HG03103 (cell line): Measurements from ENCODE around the gene CCDC194.
A peak's percentile ranks its signal among the peaks of the same experiment; 100 is the strongest.

ENCODE experiments used
- ATAC-seq: cut with Tn5 transposase; IDR thresholded peaks from one replicate; pipeline ENCODE4 v1.9.1; 2021; ENCODE audit warnings: low read depth; ENCODE audit not compliant: unreplicated experiment

The CCDC194 gene

DNA sequence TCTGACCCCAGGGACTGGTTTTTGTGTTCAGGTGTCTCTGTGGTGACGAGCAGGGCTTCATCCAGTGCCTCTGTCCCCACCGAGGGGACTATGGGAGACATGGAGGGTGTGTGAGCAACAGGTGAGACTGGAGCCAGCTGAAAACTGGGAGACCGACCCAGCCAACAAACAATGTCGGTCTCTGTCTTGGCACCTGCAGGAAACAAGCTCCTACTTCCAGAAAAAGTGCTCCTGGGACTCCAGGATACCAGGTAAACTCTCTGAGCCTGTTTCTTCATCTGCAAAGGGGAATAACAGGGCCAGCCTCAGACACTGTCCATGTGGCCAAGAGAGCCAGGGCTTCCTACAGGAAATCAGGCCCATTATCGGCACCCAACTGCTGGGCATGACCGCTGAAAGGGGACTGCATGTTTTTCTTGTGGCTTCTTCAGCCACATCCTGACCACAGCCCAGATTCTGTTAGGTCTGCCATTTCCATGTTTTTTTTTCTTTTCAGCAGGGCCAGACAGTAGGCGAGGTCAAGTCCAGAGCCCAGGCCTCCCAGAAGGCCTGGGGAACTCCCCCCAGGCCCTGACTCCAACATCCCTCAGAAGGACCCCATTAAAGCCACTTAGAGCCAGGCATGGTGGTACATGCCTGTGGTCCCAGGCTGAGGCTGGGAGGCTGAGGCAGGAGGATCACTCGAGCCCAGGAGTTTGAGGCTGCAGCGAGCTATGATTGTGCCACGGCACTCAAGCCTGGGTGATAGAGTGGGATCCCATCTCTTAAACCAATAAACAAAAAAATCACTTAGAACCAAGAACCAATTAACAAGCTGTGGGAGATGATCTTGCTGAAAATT lies 12.3 kb upstream of the CCDC194 start:
- no peak for ATAC-seq

DNA sequence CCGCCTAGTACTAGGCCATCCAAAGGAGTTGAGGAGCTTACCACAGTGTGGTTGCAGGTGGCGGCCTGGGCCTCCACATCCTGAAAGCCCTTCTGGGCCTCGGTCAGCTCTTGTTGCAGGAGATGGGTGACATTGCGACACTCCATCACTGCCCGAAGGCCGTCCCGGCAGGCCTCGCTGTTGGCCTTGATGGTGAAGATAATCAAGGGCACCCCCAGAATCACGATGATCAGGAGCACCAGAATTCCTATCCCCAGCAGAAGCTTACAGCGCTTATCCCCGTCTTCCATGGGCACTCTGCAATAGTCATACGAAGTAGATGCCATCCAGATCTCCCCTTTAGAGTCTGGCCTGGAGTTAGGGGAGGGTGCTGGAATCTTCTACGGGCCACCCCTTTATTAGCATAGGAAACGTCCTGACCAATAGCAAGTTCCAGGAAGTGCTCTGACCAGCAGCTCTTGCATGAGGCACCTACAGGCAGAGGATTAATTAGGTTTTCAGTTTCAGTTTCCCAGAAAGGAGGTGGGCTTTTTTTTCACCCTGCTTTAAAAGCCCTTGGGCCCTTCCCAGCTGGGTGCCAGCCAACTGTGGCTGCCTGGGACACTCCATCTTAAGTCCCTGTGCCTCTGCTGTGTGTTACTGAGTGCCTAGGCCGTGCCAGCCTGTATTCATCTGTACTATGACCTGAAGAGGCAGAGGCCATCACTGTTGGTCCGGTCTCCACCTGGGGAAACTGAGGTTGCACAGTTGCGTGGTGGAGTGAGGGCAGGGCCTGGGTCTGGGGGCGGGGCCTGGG lies 11.5 kb upstream of the CCDC194 start, which contains the start of gene BST2:
BST2 (minus strand) TSS at position 381 of the 796 bp plus-strand sequence; CDS start at position 326, 55 bp downstream.
- ATAC-seq = peak; percentile 66

DNA sequence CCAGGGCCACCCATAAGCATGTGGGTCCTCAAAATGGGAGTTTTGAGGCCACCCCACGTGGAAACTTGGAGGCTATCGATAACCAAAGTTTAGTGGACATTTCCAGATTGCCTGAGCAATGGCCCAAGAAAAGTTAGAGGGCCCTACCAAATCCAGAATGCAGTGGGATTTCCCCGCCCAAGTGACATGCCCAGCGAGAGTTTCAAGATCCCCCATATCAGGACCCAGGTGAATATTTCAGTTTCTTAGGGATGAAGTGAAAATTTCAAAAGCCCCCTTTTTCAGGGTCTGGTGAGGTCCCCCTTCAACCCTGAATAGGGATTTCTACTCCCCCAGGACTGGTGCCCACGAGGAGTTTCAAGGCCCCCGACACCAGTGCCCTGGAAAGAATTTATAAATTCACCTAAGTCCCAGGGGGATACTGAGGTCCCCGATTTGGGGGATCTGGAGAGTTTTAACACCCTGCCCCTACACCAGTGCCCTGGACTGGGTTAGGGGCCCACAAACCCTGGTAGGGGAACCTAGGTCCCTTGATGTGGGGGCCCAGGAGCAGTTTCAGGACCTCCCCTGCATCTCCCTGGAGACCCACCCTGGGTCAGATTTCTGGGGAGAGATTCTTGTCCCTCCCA lies 10.7 kb upstream of the CCDC194 start:
- ATAC-seq = peak; percentile 19

DNA sequence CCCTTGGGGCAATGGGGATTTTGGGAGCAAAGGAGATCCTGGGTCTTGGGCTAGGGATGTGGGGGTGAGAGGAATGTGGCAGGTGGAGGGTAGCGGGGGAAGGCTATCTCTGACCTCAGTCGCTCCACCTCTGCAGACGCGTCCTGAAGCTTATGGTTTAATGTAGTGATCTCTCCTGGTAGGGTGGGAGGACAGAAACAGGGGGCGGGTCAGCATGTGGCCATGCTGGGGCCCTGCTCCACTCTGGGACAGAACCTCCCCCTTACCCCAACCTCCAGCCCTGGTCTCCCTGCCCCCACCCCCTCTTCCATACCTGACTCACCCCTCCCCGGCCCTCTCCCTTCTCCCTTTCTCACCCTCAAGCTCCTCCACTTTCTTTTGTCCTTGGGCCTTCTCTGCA lies 10.0 kb upstream of the CCDC194 start:
- no peak for ATAC-seq

DNA sequence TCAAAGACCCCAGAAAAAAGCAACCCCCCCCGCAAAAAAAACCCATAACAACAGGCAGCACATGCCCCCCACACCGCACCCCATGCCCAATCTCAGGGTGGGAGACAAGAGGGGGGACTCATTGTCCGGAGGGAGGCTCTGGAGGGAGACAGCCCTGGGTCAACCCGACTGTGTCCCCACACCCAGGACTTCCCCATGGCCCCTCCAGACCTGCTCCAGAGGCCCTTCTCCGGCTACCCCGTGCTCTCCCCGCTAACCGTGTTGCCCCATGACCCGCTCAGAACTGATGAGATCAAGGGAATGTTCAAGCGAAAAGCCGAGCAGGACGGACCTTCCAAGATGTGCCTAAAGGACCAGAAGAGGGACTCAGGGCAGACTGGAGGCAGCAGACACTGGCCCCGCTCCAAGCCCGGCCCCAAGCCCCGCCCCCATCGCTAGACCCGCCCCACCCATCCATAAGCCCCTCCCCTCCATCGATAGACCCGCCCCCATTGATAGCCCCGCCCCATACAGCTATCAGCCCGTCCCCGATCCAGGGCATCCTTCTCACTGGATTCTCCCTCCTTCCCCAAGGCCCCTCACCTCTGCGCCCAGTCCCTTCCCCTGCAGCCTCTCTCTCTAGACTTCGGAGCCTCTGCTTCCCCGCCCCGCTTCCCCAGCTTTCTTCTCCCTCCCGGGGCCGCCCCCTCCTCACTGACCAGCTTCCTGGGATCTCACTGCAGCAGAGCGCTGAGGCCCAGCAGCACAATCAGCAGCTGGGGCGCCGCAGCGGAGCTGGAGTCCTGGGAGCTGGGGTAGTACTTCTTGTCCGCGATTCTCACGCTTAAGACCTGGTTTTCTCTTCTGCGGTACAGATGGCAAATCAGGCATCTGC lies 9.2 kb upstream of the CCDC194 start:
- no peak for ATAC-seq

DNA sequence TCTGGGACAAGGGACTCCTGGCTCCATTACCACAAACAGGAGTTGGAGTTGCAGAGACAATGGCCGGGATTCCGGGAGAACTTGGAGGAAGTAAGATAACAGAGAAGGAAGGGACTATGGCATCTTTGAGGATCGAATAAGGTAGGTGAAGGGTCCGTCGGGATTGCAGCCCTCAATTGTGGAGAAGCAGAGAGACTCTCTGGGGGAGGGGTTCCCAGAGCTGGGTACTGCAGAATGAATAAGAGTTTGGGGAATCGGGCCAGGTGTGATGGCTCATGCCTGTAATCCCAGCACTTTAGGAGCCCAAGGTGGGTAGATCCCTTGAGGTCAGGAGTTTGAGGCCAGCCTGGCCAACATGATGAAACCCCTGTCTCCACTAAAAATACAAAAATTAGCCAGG lies 7.6 kb upstream of the CCDC194 start:
- no peak for ATAC-seq

DNA sequence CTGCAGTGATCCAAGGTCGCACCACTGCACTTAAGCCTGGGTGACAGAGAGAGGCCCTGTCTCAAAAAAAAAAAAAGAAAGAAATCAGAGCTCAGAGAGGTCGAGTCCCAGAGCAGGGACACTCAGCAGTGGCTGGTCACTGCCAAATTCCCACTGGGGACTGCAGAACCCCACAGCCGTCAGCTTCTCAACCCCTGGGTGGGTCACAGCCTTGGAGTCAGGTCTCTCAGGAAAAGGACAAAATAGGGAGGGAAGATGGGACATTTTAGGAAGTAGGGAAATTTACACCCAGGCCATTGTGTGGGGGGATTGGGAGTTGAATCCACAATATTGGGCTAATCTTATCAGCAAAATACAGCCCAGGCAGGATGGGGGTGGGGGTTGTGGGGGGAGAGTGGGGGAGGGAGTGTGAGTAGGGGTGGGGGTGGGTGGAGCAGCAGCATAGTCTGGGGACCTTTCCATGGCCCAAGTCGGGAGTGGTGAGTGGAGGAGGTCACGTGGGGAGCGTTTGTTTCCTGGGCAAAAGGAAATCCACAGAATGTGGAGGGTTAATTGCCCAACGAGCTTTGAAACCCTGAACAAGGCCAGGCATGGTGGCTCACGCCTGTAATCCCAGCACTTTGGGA lies 5.0 kb upstream of the CCDC194 start:
- no peak for ATAC-seq

DNA sequence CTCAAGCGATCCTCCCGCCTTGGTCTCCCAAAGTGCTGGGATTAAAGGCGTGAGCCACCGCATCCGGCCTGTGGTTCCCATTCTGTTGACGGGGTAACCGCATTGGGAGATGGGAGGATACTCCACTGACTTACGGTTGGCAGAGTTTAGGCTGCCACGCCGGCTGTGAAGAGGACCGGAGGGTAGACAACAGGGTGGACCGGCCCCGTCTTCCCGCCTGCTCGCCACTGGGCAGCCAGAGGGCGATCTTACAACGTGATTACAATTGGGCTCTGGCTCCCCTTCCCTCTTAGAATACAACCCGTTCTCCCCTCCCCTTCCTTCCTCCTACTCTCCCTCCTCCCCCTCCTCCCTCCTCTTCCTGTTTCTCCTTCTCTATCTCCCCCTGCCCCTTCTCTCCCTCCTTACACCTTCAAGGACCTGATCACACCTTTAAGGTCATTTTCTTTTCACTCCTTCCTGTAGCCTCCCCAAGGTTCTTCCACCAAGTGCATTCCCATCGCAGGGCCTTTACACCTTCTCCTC lies 957 bp upstream of the CCDC194 start:
- no peak for ATAC-seq

DNA sequence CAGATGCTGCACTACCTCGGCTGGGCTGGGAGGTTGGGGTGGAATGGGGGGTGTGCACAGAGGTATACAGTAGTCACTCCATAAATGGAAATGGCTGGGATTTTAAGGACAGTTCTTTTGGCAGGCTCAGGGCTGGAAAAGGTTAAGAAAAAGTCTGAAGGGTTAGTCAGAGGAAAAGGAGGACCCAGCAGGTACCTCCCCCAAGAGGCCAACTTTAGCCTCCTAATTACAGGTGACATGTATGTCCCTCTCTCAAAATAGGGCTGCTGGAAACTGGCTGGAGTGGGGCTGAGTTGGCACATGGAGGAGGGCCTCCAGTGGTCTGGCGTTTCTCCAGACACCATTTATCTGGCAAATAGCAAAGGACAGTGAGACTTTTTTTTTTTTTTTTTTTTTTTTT lies 994 bp downstream of the CCDC194 start:
- ATAC-seq = no peak

DNA sequence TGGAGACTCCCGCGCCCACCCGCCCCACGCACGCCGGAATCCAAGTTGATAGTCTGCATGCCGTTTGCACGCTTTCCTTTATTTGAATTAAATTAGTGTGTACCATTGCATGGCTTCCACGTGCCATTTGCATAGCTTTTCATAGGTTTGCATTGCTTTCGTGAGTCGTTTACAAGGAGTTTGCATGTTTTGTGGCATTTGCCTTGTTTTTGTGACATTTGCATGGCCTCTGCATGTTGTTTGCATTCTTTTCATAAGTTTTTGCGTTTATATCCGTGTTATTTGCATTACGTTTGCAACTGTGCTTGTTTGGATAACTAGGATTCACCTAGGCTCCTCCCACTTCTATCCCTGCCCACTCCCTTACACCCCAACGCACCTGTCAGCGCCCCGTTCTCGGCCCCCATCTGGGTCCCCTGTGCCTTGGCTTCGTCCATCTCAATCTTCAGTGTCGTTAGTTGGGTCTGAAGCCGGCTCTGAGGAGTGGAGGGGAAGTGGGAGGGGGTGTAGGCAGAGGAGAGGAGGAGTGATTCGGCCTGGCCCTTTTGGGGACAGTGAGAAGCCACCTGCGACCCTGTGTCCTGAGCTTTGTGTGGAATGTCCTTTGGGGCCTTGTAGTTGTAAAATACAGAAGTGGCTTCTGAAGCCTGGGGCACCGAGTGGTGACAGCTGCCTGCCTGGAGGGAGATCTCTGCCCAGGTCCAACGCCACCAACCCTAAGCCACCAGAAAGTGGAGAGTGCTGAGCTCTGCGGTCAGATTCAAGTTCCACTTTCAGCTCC lies 2.4 kb downstream of the CCDC194 start:
- ATAC-seq = no peak

DNA sequence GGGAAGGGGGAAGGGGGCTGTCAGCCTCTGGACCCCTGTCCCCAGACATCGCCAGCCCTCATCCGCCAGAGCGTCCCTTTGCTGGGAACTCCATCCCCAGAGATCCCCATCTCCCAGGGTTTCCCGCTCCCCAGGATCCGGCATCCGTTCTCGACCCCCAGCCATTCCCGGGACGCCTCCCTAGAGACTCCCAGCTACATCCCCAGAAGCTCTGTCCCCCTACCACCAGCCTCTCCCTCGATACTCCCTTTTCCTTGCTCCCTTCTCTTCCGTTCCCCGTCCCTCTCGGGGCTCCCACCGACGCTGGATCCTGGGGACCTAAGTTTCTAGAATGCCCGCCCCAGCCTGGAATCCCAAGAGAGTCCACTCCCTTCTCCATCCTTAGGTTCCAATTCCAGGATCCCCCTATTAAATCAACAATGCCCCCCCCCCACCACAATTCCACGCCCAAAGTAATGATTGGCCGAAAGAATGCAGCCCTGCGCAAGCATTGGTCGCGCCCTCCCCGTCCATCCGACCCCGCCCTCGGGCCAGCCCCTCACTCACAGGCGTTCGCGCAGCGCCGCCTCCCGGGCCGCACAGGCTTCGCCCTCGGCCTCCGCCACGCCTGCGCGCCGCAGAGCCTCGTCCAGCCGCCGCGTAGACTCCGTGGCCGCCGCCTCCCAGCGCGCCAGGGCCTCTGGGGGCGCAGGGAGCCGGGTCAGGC lies 3.2 kb downstream of the CCDC194 start:
- ATAC-seq = peak; percentile 77

DNA sequence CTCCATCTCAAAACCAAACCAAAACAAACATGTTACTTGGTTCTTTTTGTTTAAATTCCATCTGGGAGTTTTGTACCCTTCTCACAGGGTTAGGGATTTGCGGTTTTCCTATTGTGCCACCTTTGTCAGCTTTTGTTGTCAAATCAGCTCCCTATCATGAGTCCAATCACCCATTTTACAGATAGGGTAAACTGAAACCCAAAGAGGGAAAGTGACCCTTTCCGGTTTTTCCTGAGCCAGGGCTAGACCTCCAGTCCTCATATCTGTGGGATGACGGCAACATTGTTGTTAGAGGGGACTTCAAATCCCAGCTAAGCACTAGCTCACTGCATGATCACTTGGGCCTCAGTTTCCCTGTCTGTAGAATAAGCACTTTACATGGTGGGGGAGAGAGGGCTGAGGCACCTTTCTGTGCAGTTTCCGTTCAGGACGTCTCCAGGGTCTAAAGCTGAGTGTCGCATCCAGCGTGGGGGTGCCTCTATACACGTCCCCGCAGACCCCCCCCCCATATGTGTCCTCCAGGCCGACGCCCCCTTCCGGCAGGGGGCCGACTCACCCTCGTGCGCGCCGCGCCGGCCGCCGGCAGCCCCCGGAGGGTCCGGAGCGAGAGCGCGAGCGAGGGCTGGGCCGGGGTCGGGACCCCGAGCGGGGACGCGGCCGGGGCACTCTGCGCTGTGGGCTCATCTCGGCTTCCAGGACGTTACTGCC lies 3.9 kb downstream of the CCDC194 start:
- ATAC-seq = no peak

DNA sequence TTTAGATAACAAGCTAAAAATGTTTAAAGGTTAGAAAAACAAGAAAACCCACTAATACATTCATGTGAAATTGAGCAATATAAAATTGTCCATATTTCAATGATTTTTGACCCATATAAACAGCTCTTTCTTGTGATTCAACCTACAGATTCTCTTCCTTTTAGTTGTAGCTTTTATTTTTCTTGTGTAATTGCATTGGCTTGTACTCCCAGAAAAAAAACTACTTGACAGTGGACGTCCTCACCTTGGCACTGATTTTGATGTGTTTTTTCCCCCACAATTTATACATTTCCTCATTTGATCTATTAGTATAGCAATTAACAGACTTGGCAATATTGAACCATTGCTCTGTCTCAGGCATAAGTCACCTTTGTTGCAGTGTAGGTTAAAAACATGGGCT lies 4.7 kb downstream of the CCDC194 start:
- ATAC-seq = no peak

DNA sequence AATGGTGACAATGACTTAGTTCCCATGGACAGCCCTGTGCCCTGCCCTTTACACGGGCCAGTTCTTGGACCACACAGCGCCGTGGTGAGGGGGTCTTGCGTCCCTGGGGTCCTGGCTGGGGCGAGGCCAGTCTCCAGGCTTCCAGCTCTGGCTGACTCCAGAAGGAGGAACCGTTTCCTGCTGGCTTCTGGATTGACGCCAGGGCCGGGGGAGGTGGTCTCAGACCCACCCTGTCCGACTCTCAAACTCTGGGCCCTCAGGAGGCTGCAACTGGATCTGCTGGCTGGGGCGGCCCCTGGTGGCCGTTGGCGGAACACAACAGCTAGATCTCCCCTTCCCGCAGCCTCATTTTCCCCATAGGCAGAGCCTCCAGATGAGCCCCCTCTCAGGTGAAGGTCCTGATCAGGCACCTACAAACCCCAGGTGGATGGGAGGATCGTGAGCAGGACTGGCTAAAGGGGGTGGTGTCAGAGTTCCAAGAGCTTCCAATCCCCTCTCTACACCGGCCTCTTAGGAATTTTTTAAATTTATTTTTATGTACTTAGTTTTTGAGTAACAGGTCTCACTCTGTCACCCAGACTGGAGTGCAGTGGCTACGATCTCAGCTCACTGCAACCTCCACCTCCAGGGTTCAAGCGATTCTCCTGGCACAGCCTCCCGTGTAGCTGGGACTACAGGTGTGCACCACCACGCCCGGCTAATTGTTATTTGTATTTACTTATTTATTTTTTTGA lies 8.0 kb downstream of the CCDC194 start:
- no peak for ATAC-seq

DNA sequence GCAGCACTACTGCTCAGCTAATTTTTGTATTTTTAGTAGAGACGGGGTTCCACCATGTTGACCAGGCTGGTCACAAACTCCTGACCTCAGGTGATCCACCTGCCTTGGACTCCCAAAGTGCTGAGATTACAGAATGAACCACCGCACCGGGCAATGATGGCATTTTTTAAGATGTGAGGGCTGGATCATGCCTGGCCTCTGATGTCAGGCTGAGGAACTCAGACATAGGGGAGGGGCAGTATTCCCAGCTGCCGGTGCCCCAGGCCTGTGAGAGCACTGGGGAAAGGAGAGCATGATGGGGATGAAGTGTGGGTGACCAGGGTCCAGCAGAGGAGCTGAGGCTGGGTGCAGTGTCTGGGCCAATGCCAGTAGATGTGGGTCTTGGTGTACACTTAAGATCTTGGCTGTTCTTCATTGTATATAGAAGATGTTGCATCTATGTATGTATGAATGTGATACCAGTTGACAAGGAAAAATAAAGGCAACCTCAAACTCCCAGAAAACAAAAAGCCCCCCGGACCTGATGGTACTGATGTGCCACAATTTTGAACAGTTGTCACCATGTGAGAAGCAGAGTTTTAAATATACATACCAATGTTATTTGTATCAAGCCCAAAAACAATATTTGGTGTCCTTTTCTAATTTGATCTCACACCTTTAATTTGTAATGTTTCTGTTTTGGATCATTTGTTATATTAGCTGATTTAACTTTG lies 13.4 kb downstream of the CCDC194 start:
- ATAC-seq = no peak

DNA sequence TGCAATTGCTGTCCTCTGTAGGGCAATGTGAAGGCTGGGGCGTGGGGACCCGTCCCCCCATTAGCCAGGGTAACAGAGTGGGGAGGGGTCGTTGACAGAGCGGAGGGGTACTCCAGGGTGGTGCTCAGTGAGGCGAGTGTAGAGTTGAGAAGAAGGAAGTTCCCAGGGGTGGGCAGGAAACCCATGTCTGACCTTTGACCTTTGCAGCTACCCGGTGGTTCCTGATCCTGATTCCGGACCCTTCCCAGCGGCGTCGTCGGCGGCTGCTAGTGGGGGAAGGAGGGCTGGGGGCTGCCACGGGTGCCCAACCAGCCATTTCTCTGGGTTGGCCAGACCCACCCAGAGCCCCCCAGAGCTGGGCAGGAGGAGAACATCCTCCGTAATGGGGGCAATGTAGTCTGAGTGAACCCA lies 14.8 kb downstream of the CCDC194 start:
- no peak for ATAC-seq
